HG03565 (cell line): ENCODE data around the gene LDLRAD3.
"Not testable (repeated sequence)": the region's sequence is repeated elsewhere in the genome, so short reads cannot be mapped to it uniquely, and the experiment has no call there.

Experiments
- ATAC-seq: cut with Tn5 transposase; IDR thresholded peaks from one replicate; pipeline ENCODE4 v1.9.1; 2021; ENCODE audit warnings: mild to moderate bottlenecking, moderate library complexity; ENCODE audit not compliant: unreplicated experiment

The LDLRAD3 gene

GRCh38 chr11:36044636-36045035 lies 100.8 kb downstream of the LDLRAD3 start:
- no peak for ATAC-seq

- not testable (repeated sequence) for ATAC-seq
These were observed 102.1 kb downstream of the LDLRAD3 start for GRCh38 chr11:36045945-36046344.

GRCh38 chr11:36046932-36047331 lies 103.1 kb downstream of the LDLRAD3 start:
- no peak for ATAC-seq

GRCh38 chr11:36047344-36047743 lies 103.5 kb downstream of the LDLRAD3 start:
- no peak for ATAC-seq

GRCh38 chr11:36048496-36049247 lies 104.8 kb downstream of the LDLRAD3 start:
- no peak for ATAC-seq

GRCh38 chr11:36051235-36052144 lies 107.6 kb downstream of the LDLRAD3 start:
- ATAC-seq, result no peak

- ATAC-seq, result no peak
These were observed 109.4 kb downstream of the LDLRAD3 start for GRCh38 chr11:36053281-36053680.

- no peak for ATAC-seq
These were observed 110.0 kb downstream of the LDLRAD3 start for GRCh38 chr11:36053862-36054261.

- ATAC-seq, result no peak
These were observed 110.8 kb downstream of the LDLRAD3 start for GRCh38 chr11:36054628-36055027.

- no peak for ATAC-seq
These were observed 112.4 kb downstream of the LDLRAD3 start for GRCh38 chr11:36056160-36056751.

GRCh38 chr11:36057379-36058042 lies 113.6 kb downstream of the LDLRAD3 start:
- no peak for ATAC-seq

- no peak for ATAC-seq
These were observed 115.8 kb downstream of the LDLRAD3 start for GRCh38 chr11:36059660-36060059.

GRCh38 chr11:36060926-36061325 lies 117.1 kb downstream of the LDLRAD3 start:
- no peak for ATAC-seq

GRCh38 chr11:36061471-36061870 lies 117.6 kb downstream of the LDLRAD3 start:
- no peak for ATAC-seq

GRCh38 chr11:36062796-36063365 lies 119.0 kb downstream of the LDLRAD3 start:
- no peak for ATAC-seq

GRCh38 chr11:36065436-36065835 lies 121.6 kb downstream of the LDLRAD3 start:
- no peak for ATAC-seq

- ATAC-seq, result no peak
These were observed 123.0 kb downstream of the LDLRAD3 start for GRCh38 chr11:36066891-36067290.

GRCh38 chr11:36069576-36070212 lies 125.8 kb downstream of the LDLRAD3 start:
- ATAC-seq, result no peak

- ATAC-seq, result no peak
These were observed 126.5 kb downstream of the LDLRAD3 start for GRCh38 chr11:36070213-36070953.

GRCh38 chr11:36070954-36071330 lies 127.1 kb downstream of the LDLRAD3 start:
- no peak for ATAC-seq
